CD4-positive, alpha-beta T cell treated with Interleukin-4 for 4 hours (primary cell): Measurements from ENCODE around the gene SNX9.

ENCODE experiments used
- DNase-seq: peaks from one replicate; pipeline ENCODE4 v3.0.0-alpha.2; 2020

Gene SNX9

DNA sequence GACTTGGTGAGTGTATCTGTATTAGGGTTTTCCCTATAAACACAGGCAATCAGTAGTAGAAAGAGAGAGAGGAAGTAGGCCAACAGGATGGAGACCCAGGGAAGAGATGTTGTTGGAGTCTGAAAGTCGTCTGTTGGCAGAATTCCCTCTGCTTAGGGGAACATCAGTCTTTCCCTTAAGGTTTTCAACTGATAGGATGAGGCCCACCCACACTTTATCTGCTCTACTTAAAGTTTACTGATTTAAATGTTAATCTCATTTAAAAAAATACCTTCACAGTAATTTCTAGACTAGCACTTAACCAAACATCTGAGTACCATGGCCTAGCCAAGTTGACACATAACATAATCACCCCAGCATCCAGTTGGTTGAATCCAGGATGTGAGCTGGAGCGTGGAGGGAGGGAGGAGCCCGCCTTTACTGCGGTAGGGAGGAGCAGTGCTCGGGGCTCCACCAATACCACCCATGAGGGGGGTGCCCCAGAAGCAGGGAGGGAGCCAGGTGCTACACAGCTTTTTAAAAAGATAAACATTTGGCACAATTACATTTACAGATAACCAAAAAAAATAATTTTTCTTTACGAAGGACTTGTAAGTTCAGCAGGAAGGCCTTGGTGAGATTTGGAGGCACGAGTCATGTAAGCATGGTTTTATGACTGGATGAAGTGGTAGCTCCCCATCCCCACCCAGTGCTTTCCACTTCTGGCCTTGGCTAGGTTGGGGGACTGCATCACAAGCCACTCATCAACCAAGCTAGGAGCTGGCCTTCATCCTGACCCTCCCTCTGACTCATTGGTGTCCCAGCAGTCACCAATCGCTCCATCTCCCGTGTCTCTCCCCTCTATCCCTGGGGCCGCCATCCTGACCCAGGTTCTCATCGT lies 18.4 kb upstream of the SNX9 start:
- DNase-seq, result no peak

DNA sequence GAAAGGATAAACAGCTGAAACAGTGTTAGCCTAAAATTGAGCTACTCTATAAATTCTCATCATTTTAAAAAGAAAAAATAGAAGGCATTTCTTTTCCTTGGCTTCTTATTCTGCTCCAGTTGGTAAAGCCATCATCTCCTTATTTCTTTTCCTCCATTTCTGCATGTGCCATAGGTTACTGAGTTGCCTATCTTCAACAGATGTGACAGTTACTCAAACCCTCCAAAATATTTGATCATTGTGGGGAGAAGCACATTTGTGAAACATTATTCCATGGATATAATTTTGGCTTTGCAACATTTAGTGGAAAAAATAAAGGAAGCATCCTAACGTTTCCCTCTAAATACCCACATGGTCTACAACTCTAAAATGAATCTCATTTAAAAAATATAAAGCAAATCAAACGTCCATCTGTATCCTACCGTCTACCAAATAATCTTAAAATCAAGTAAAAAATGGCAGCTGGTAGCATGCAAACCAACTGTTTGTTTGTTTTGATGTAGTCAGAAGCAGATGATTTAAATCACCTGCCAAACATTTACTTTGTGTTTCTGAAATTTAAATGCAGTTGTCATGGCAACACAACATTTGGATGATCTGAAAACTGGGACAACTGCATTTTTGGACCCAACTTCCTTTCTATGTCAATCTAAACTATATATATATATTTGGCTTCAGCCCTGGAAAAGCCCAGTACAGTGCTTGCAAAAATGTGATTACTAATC lies 16.8 kb upstream of the SNX9 start:
- DNase-seq, result no peak

DNA sequence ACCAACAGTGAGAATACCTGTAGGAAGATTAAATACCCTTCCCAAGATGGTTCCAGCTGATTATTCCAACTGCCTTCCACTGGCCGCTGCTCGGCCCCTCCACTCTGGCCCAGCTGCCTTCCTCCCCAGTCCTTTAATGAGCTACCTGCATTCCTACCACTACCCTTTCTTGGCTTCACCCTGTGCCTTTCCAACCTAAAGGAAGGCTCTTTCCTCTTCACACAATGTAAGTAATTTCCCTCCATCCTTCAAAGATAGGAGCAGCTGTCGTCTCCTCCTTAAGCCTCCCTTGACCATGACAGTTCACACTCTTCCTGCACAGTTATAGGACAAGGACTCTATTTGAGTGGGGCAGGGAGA lies 16.2 kb upstream of the SNX9 start:
- no peak for DNase-seq

DNA sequence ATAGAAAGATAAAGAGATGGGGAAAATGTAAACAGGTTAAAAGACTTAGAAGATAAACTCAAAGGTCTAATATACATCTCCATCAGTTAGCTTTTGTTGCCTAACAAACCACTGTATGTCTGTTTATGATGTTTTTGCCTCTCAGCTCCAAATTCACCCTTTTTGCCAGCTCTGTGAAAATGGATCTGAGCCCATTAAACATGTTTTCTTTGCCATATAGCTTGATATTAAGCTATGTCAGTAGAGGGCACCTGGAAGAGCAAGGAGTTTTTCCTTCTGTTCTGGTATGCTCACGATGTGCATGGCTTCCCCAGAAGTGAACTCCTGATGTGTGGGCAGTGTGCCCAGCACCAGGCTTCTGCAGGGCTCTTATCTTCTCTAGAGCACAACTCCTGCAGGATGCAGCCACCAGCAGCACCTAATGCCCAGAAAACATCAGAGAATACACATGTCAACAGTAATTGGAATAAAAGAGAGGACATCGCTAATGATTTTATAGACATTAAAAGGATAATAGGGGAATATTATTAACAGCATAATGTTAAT lies 14.6 kb upstream of the SNX9 start:
- DNase-seq, result no peak

- DNase-seq, result no peak
Observed at GRCh38 chr6:157809613-157810012, 13.4 kb upstream of the SNX9 start.

DNA sequence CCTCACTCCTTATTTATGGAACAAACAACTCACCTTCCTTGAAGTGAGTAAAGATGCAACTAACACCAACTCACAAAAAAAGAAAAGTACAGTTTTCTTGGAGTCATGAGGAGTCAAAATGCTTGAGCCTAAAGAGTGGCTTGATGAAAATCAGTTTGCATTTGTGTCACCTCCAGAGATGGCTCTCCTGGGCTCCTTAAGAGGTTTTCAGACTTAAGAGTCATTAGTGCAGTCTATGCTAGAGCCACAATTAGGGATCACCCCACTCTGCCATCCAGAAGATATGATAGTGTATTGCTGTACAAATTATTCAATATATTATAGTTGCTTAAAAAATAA lies 11.9 kb upstream of the SNX9 start:
- DNase-seq, result no peak

GRCh38 chr6:157811476-157812173 lies 11.4 kb upstream of the SNX9 start:
- no peak for DNase-seq

- DNase-seq, result no peak
Observed at GRCh38 chr6:157812425-157813171, 10.4 kb upstream of the SNX9 start.

GRCh38 chr6:157813191-157813590 lies 9.9 kb upstream of the SNX9 start:
- no peak for DNase-seq

GRCh38 chr6:157813750-157814455 lies 9.1 kb upstream of the SNX9 start:
- DNase-seq, result no peak

DNA sequence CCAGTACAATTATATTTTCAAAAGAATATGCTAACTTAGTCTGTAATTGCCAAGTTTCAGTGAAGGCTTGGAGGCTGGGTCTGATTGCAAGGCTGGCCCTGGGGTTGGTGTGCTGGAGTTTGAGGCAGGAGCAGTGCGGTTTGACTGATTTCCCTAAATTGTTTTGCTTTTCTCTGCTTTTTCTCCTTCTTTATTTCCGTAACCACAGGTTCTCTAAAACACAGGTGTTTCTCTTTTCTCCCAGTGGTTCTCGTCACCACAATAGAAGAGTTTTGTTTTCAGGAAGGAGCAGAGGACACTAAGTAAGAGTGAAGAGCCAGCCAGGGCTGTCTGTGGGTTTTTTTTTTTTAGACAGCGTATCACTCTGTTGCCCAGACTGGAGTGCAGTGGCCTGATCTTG lies 8.2 kb upstream of the SNX9 start:
- no peak for DNase-seq

GRCh38 chr6:157821342-157822033 lies 1.6 kb upstream of the SNX9 start:
- no peak for DNase-seq

- DNase-seq, result no peak
Observed at GRCh38 chr6:157822245-157823000, 623 bp upstream of the SNX9 start.

- DNase-seq, result peak; percentile 74
Observed at GRCh38 chr6:157823528-157824370, 703 bp downstream of the SNX9 start.

- DNase-seq, result no peak
Observed at GRCh38 chr6:157825243-157825904, 2.3 kb downstream of the SNX9 start.

GRCh38 chr6:157830354-157831017 lies 7.4 kb downstream of the SNX9 start:
- DNase-seq, result no peak

DNA sequence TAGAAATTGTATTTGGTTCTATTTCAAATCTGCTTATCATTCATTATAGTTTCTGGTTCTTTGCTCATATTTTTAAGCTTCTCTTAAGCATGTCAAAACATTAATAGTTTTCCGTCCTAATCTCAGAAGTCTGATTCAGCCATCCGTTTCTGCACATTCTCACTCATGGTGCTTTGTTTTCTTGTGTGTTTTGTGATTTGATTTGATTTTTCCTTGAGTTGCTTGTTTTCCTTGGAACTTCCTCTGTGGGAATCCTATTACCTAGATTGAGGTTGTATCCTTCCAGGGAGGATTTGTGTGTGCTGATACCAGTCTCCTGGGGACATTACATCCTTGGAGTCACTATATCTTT lies 7.9 kb downstream of the SNX9 start:
- no peak for DNase-seq

GRCh38 chr6:157831424-157832249 lies 8.6 kb downstream of the SNX9 start:
- DNase-seq, result no peak
